CD8-positive, alpha-beta memory T cell (primary cell): ENCODE measurements around the gene NUBPL. TPM values are rescaled to one million over a fixed set of nuclear protein-coding genes. Genes with fewer than 3 reads are reported as not detected.
A peak's percentile ranks its signal among the peaks of the same experiment; 100 is the strongest.

ENCODE experiments used
- CTCF ChIA-PET: fragments of 350-600 bp; sonication (Branson Sonifier 250); formaldehyde crosslinking; loops from one replicate; lab custom pipeline; 2021; ENCODE audit warnings: antibody characterized with exemption; lab: Charles Lee
- POLR2A ChIA-PET: fragments of 350-600 bp; sonication (Branson Sonifier 250); formaldehyde crosslinking; loops from one replicate; lab custom pipeline; 2021; ENCODE audit warnings: antibody characterized with exemption; lab: Charles Lee
- DNase-seq, 5 donors: peaks; one replicate each; pipeline versions ENCODE4 v3.0.0 to v3.0.0-alpha.2; 2020 to 2022; ENCODE audit warnings: mixed read lengths in 1 of 5
- H3K27ac ChIP-seq: one replicate; pipeline ENCODE4 v1.7.0; 2013; ENCODE audit warnings: low read depth, mild to moderate bottlenecking, low read length, moderate library complexity
- H3K27me3 ChIP-seq: 2 replicates; pipeline ENCODE4 v1.7.0; 2013; ENCODE audit warnings: low read length, mild to moderate bottlenecking; ENCODE audit not compliant: insufficient read depth, poor library complexity, severe bottlenecking
- H3K36me3 ChIP-seq: 2 replicates; pipeline ENCODE4 v1.7.0; 2013; ENCODE audit warnings: mild to moderate bottlenecking, low read length, moderate library complexity; ENCODE audit not compliant: insufficient read depth
- H3K4me1 ChIP-seq: 2 replicates; pipeline ENCODE4 v1.7.0; 2013; ENCODE audit warnings: mild to moderate bottlenecking, low read length, moderate library complexity; ENCODE audit not compliant: insufficient read depth
- H3K4me3 ChIP-seq: 2 replicates; pipeline ENCODE4 v1.7.0; 2013; ENCODE audit warnings: mild to moderate bottlenecking, low read length
- H3K9me3 ChIP-seq: 2 replicates; pipeline ENCODE4 v1.7.0; 2013; ENCODE audit warnings: mild to moderate bottlenecking, low read length
- H3K27ac Mint-ChIP-seq, 8 donors: one replicate each; pipeline ENCODE4 v1.8.0; 2020 to 2021; ENCODE audit warnings: mixed read lengths in 8 of 8, mild to moderate bottlenecking in 6 of 8, inconsistent platforms in 3 of 8, moderate library complexity in 3 of 8
- H3K27me3 Mint-ChIP-seq, 2 donors: one replicate each; pipeline ENCODE4 v1.8.0; 2020 to 2021; ENCODE audit warnings: mixed read lengths in 2 of 2, mild to moderate bottlenecking in 1 of 2, moderate library complexity in 1 of 2
- H3K36me3 Mint-ChIP-seq, 3 donors: one replicate each; pipeline ENCODE4 v1.8.0; 2020 to 2021; ENCODE audit warnings: mixed read lengths in 3 of 3, inconsistent platforms in 1 of 3, mild to moderate bottlenecking in 1 of 3
- H3K4me1 Mint-ChIP-seq, 3 donors: one replicate each; pipeline ENCODE4 v1.8.0; 2020 to 2021; ENCODE audit warnings: mixed read lengths in 3 of 3, inconsistent platforms in 1 of 3, mild to moderate bottlenecking in 1 of 3
- H3K4me3 Mint-ChIP-seq, 7 donors: one replicate each; pipeline ENCODE4 v1.8.0; 2020 to 2021; ENCODE audit warnings: mixed read lengths in 7 of 7, mild to moderate bottlenecking in 6 of 7, moderate library complexity in 4 of 7, inconsistent platforms in 2 of 7
- H3K9me3 Mint-ChIP-seq, 5 donors: one replicate each; pipeline ENCODE4 v1.8.0; 2020 to 2022; ENCODE audit warnings: mixed read lengths in 5 of 5, mild to moderate bottlenecking in 3 of 5, moderate library complexity in 2 of 5, inconsistent platforms in 1 of 5
- polyA plus RNA-seq: library from polyadenylated mRNA; unstranded; fragments of 300-500 nt; fragmentation: Illumina TruSeq; gene quantifications from one replicate; pipeline ENCODE4 v1.2.3, GENCODE V29; 2021
- total RNA-seq, 2 experiments: library from RNA; stranded (reverse); gene quantifications; one replicate each; pipeline ENCODE4 v1.2.3, GENCODE V29; 2021

NUBPL gene
- total and polyA plus RNA-seq, 3 experiments from 2014 or later, result 5.2 to 13.0 (median 10.9) TPM

GRCh38 chr14:31543969-31544799, 17.0 kb upstream of the NUBPL start:
- no peaks in the 10 kb centered on the region for H3K4me1 Mint-ChIP-seq
- Histone ChIP-seq H3K27me3 (peaks cover 3% of the 10 kb centered on the region), H3K9me3 (no peaks in the 10 kb centered on the region), H3K4me1 (no peaks in the 10 kb centered on the region), H3K27ac (no peak overlapping the region), H3K36me3 (no peaks in the 10 kb centered on the region), H3K4me3 (no peak overlapping the region)
- peaks cover 9 to 38% of the 10 kb centered on the region in 2 donors for H3K27me3 Mint-ChIP-seq
- no peak overlapping the region for H3K27ac Mint-ChIP-seq
- DNase-seq, result no peak
- no peaks in the 10 kb centered on the region for H3K9me3 Mint-ChIP-seq
- ChIA-PET POLR2A (no interaction called here), CTCF (no interaction called here)
- no peaks in the 10 kb centered on the region for H3K36me3 Mint-ChIP-seq
- H3K4me3 Mint-ChIP-seq, result no peak overlapping the region

GRCh38 chr14:31544816-31545215, 16.4 kb upstream of the NUBPL start:
- H3K27ac ChIP-seq, result no peak overlapping the region
- Mint-ChIP-seq H3K36me3 (no peaks in the 10 kb centered on the region), H3K27me3 (peaks cover 9 to 44% of the 10 kb centered on the region in 2 donors), H3K4me3 (no peak overlapping the region), H3K4me1 (no peaks in the 10 kb centered on the region), H3K27ac (no peak overlapping the region), H3K9me3 (no peaks in the 10 kb centered on the region)
- no peaks in the 10 kb centered on the region for H3K36me3 ChIP-seq
- H3K4me1 ChIP-seq, result no peaks in the 10 kb centered on the region
- DNase-seq, result no peak
- CTCF ChIA-PET, result no interaction called here
- no peaks in the 10 kb centered on the region for H3K9me3 ChIP-seq
- POLR2A ChIA-PET, result no interaction called here
- H3K27me3 ChIP-seq, result peaks cover 3% of the 10 kb centered on the region
- no peak overlapping the region for H3K4me3 ChIP-seq

- H3K27ac ChIP-seq, result no peak overlapping the region
- H3K9me3 ChIP-seq, result no peaks in the 10 kb centered on the region
- Mint-ChIP-seq H3K4me3 (no peak overlapping the region), H3K9me3 (peaks cover 0 to 3% (median 0%) of the 10 kb centered on the region in 5 donors), H3K4me1 (no peaks in the 10 kb centered on the region), H3K27me3 (peaks cover 13 to 49% of the 10 kb centered on the region in 2 donors), H3K27ac (no peak overlapping the region), H3K36me3 (no peaks in the 10 kb centered on the region)
- H3K4me3 ChIP-seq, result no peak overlapping the region
- ChIA-PET CTCF (no interaction called here), POLR2A (no interaction called here)
- peaks cover 3% of the 10 kb centered on the region for H3K27me3 ChIP-seq
- no peaks in the 10 kb centered on the region for H3K4me1 ChIP-seq
- no peaks in the 10 kb centered on the region for H3K36me3 ChIP-seq
- no peak for DNase-seq
These were observed 15.9 kb upstream of the NUBPL start for GRCh38 chr14:31545328-31545727.

- H3K4me3 Mint-ChIP-seq, result no peak overlapping the region
- H3K36me3 ChIP-seq, result no peaks in the 10 kb centered on the region
- H3K27me3 ChIP-seq, result no peaks in the 10 kb centered on the region
- H3K9me3 Mint-ChIP-seq, result peaks cover 0 to 4% (median 0%) of the 10 kb centered on the region in 5 donors
- H3K4me1 Mint-ChIP-seq, result no peaks in the 10 kb centered on the region
- H3K9me3 ChIP-seq, result no peaks in the 10 kb centered on the region
- ChIA-PET POLR2A (no interaction called here), CTCF (no interaction called here)
- H3K36me3 Mint-ChIP-seq, result no peaks in the 10 kb centered on the region
- H3K27ac ChIP-seq, result no peak overlapping the region
- no peak for DNase-seq
- H3K27me3 Mint-ChIP-seq, result peaks cover 24 to 69% of the 10 kb centered on the region in 2 donors
- no peak overlapping the region for H3K4me3 ChIP-seq
- H3K4me1 ChIP-seq, result no peaks in the 10 kb centered on the region
- H3K27ac Mint-ChIP-seq, result no peak overlapping the region
These were observed 11.4 kb upstream of the NUBPL start for GRCh38 chr14:31549817-31550216.

- no peak overlapping the region for H3K4me3 ChIP-seq
- ChIA-PET CTCF (no interaction called here), POLR2A (no interaction called here)
- no peaks in the 10 kb centered on the region for H3K9me3 ChIP-seq
- Mint-ChIP-seq H3K27me3 (peaks cover 24 to 75% of the 10 kb centered on the region in 2 donors), H3K4me3 (no peak overlapping the region), H3K9me3 (peaks cover 0 to 4% (median 0%) of the 10 kb centered on the region in 5 donors), H3K27ac (peak overlapping the region in 1 of 8 donors; percentile 1), H3K36me3 (no peaks in the 10 kb centered on the region), H3K4me1 (no peaks in the 10 kb centered on the region)
- DNase-seq, result no peak
- H3K36me3 ChIP-seq, result no peaks in the 10 kb centered on the region
- H3K27ac ChIP-seq, result no peak overlapping the region
- no peaks in the 10 kb centered on the region for H3K4me1 ChIP-seq
- no peaks in the 10 kb centered on the region for H3K27me3 ChIP-seq
These were observed 10.6 kb upstream of the NUBPL start for GRCh38 chr14:31550589-31550988.

GRCh38 chr14:31556191-31556590, 5.0 kb upstream of the NUBPL start:
- H3K27me3 ChIP-seq, result no peaks in the 10 kb centered on the region
- peak overlapping the region in 1 of 8 donors; percentile 10 for H3K27ac Mint-ChIP-seq
- peaks cover 7% of the 10 kb centered on the region for H3K4me1 ChIP-seq
- H3K36me3 ChIP-seq, result no peaks in the 10 kb centered on the region
- POLR2A ChIA-PET, result no interaction called here
- no peak for DNase-seq
- no peak overlapping the region for H3K4me3 Mint-ChIP-seq
- no peak overlapping the region for H3K27ac ChIP-seq
- no peaks in the 10 kb centered on the region for H3K9me3 ChIP-seq
- H3K4me1 Mint-ChIP-seq, result peaks cover 8 to 10% (median 9%) of the 10 kb centered on the region in 3 donors
- H3K9me3 Mint-ChIP-seq, result peaks cover 0 to 2% (median 0%) of the 10 kb centered on the region in 5 donors
- peaks cover 0 to under 1% (median 0%) of the 10 kb centered on the region in 3 donors for H3K36me3 Mint-ChIP-seq
- CTCF ChIA-PET, result no interaction called here
- no peak overlapping the region for H3K4me3 ChIP-seq
- peaks cover 13 to 58% of the 10 kb centered on the region in 2 donors for H3K27me3 Mint-ChIP-seq

- POLR2A ChIA-PET, result interaction anchor here (0.6 kb wide), 1 partner anchor 158 kb away, joined by 3 read pairs; no protein-coding TSS in a partner anchor
- peaks cover 23 to 36% (median 31%) of the 10 kb centered on the region in 3 donors for H3K4me1 Mint-ChIP-seq
- H3K4me1 ChIP-seq, result peaks cover 14% of the 10 kb centered on the region
- peak in 1 of 5 donors; percentile 48 for DNase-seq
- H3K27ac ChIP-seq, result no peak overlapping the region
- H3K27me3 Mint-ChIP-seq, result peaks cover 10 to 27% of the 10 kb centered on the region in 2 donors
- H3K27me3 ChIP-seq, result no peaks in the 10 kb centered on the region
- H3K27ac Mint-ChIP-seq, result peak overlapping the region in 7 of 8 donors; percentile 94 to 99 (median 98)
- H3K36me3 Mint-ChIP-seq, result peaks cover 0 to 5% (median 0%) of the 10 kb centered on the region in 3 donors
- no peak overlapping the region for H3K4me3 ChIP-seq
- H3K9me3 ChIP-seq, result no peaks in the 10 kb centered on the region
- H3K36me3 ChIP-seq, result no peaks in the 10 kb centered on the region
- CTCF ChIA-PET, result no interaction called here
- peak overlapping the region in 1 of 7 donors; percentile 93 for H3K4me3 Mint-ChIP-seq
- peaks cover 0 to 4% (median 0%) of the 10 kb centered on the region in 5 donors for H3K9me3 Mint-ChIP-seq
These were observed 1.3 kb upstream of the NUBPL start for GRCh38 chr14:31559939-31560338.

GRCh38 chr14:31560759-31561154, 447 bp upstream of the NUBPL start:
- Mint-ChIP-seq H3K9me3 (peaks cover 0 to 4% (median 0%) of the 10 kb centered on the region in 5 donors), H3K4me3 (peak overlapping the region; percentile 93 to 97 (median 96)), H3K27me3 (peaks cover 10 to 20% of the 10 kb centered on the region in 2 donors), H3K4me1 (peaks cover 23 to 36% (median 31%) of the 10 kb centered on the region in 3 donors), H3K27ac (peak overlapping the region; percentile 94 to 99 (median 98)), H3K36me3 (peaks cover 0 to 5% (median 0%) of the 10 kb centered on the region in 3 donors)
- POLR2A ChIA-PET, result interaction anchor here (0.6 kb wide), 1 partner anchor 159 kb away, joined by 3 read pairs; no protein-coding TSS in a partner anchor
- Histone ChIP-seq H3K36me3 (no peaks in the 10 kb centered on the region), H3K9me3 (no peaks in the 10 kb centered on the region), H3K27ac (peak overlapping the region; percentile 84), H3K27me3 (no peaks in the 10 kb centered on the region), H3K4me1 (peaks cover 14% of the 10 kb centered on the region), H3K4me3 (peak overlapping the region; percentile 82)
- CTCF ChIA-PET, result no interaction called here
- DNase-seq, result no peak
